Measurements from ENCODE around the gene ZBTB17.

The ZBTB17 gene

DNA sequence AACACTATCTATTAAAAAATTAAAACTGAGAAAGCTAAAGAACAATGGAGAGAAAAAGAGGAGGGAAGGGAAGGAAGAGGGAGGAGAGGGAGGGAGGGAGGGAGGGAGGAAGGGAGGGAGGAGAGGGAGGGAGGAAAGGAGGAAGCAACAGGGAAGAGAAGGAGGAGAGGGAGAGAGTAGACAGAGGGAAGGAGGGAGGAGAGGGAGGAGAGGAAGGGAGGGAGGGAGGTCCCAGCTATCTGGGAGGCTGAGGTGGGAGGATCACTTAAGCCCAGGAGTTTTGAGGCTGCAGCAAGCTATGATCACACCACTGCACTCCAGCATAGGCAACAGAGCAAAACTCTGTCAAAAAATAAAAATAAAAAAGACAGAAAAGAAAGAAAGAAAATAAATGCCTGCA, 16.5 kb downstream of the ZBTB17 start:
- no peak for DNase-seq

DNA sequence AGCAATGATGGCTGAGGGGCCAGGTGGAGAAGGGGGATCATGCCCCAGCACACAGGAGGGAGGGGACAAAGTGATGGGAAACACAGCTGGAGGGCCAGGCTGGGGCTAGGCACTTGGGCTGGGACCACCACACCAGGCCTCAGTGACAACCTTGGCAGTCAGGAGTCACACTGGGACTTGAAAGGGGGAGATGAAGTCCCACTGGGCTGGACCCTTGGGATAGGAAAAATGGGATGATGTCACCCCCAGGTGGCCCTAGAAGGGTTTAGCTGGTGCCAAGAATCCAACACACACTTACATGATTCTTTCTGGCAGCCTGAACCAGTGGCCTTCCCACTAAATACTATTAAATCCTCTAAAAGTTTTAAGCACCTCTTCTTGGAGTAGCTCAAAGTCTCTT, 17.1 kb downstream of the ZBTB17 start:
- DNase-seq, result no peak

DNA sequence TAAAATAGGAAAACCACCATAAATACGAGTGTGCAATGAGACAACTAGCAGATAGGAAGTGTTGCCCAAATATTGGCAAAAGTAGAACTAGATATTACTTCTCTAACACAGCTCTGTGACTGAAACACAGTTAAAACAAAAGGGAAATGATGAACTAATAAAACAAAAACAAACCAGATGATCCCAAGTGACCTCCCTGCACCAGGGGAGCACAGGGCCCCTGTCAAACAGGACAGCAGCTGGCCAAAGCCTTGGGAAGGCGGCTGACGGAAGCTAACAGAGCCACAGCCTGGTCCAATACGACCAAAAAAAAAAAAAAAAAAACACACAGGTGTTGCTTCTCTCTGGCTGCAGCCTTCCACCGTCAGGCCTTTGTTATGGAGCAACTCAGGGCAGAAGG, 17.8 kb downstream of the ZBTB17 start:
- DNase-seq, result no peak

DNA sequence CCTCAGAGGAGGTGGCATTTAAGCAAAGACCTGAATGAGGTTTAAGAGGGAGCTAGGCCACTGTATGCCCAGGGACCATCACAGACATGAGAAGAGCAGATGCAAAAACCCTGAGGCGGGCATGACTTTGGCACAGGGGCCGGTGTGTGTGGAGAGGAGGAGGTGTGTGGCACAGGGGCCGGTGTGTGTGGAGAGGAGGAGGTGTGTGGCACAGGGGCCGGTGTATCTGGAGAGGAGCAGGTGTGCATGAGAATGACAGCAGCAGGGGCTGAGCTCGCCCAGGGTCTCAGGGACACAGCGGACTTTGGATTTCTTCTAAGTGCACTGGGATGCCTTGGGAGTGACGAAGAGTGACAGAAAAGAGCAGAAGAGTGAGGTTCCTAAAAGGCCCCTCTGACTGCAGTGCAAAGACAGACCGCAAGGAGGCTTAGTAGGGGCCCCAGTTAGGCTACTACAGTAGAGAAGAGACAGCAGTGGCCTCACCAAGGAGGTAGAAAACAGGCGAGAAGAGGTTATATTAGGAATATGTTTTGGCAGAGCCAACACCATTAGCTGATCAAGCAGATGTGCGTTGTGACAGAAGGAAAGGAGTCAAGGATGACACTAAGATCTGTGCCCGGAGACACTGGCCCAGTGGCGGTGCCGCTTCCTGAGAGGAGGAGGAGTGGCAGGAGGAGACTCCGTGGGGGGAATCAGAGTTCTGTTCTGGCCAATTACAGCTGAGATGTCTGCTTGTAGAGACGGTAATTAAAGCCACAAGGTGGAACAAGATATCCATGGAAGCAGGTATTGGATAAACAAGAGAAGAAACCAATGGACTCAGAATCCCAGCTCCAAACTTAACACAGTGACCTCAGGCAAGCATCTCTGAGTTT, 18.4 kb downstream of the ZBTB17 start:
- no peak for DNase-seq

DNA sequence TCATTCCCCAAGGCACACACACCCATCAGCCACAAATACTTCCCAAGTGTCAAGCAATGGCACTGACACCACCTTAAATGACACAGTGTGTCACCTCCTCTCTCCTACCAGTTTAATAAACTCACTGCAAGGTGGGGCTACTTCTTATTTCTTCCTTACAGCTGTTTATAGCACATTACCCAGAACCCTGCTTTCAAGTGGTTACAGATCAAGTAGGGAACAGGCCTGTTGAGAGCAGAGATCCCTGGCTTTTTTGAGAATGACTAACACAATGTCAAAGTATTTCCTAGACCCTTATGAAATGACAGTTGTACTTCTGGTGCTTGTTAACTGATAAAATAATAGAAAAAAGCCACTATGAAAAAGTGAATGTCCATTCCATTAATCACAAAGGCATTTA, 19.8 kb downstream of the ZBTB17 start:
- no peak for DNase-seq

DNA sequence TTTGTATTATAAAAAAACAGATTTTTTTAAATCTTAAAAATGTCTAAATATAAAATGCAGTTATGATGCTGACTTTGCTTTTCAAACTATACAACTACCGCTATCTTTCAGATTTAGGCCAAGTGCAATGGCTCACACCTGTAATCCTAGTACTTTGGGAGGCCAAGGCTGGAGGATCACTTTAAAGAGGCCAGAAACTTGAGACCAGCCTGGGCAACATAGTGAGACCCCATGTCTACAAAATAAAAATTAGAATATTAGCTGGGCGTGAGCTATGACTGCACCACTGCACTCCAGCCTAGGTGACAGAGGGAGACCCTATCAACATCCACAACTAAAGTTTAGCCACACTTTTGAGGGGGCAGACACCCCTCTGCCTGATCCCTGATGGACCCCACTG, 20.3 kb downstream of the ZBTB17 start:
- DNase-seq, result no peak

DNA sequence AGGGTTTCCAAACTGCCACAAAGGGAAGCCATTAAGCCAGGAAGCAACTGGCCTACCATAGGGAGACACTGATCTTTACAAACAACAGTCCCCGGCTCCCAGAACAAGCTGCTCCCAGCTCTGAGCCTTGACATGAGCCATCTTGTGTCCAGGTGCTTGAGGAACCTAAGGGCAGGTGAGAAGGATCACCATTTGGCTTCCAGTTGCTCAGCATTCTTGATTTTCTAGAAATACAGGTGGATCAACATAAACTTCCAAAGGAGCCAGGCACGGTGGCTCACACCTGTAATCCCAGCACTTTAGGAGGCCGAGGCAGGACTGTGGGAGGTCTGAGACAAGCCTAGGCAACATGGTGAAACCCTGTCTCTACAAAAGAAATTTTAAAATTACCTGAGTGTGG, 21.6 kb downstream of the ZBTB17 start:
- no peak for DNase-seq

DNA sequence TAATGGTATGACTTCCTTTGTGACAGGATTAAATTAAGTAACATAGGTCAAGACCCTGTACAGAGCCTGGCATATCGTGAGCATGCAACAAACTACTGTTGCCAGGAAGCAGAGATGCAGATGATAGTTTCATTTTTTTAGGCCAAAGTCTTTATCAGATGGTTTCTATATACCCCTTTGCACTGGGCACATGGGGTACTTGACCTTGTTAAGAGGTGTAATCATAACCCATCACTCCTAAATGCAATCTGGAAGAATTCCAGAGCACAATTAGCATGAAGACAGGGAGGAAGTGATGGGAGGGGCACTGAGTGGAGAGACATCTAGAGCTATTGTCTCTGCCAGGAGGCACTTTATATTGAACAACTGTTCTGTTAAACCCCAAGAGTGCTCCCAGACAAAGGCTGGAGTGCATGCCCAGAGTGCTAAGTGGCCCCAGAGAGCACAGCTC, 22.1 kb downstream of the ZBTB17 start:
- no peak for DNase-seq

DNA sequence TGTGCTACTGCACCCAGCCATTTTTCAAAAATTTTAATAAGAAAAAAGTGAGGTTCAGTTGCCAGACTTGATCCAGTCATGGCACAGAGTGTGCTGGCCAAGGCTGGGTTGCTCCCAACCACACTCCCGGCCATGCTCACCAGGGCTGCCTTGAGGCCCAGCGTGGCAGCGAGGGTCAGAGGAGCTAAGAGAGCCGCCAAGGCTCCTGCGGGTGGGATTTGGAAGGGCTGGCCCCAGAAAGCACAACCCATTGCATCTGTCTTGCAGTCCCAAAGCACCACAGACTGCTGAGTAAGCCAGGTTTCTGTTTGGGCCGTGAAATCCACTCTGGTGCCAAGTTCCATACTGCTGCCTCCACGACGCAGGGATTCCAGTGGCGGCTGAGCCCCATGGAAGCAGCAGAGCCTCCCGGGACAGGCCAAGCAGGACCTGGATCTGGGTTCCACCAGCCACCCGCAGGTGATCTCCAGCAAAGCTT, 22.6 kb downstream of the ZBTB17 start:
- no peak for DNase-seq

DNA sequence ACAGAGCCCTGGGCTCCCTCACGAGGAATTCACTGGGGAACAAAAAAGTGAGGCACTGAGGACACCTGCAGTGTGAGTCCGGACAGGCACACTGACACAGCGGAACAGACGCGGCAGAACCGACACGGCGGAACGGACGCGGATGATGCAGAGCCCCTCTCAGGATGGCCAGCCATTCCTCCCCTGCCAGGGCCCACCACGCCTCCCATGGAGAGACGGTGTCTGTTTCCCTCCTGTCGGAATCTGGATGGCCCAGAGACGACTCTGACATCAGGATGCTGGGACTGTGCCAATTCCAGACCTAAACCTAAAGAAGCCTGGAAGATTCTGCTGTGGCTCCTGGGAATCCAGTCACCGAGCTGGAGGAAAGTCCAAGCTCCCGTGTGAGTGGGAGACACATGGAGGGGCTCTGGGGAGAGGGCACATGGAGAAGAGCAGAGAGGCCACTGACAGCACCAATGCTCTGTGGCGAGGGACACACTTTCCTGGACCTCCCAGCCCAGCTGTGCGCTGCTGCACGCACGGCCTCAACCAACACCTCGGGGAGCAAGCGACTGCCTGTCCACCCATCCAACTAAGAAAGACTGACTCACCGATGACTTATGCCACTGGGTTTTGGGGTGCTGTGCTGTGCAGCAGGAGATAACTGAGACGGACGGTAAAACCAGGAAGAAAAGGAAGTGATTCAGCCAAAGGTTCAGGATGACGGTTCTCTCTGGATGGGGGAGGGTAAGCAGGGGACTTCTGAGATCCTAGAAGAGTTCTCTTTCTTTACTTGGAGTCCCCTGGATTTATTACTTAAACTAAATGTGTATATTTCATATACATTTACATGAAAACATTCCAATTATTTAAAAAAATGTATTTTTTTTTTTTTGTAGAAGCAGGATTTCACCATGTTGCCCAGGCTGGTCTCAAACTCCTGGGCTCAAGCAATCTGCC, 23.3 kb downstream of the ZBTB17 start:
- no peak for DNase-seq

DNA sequence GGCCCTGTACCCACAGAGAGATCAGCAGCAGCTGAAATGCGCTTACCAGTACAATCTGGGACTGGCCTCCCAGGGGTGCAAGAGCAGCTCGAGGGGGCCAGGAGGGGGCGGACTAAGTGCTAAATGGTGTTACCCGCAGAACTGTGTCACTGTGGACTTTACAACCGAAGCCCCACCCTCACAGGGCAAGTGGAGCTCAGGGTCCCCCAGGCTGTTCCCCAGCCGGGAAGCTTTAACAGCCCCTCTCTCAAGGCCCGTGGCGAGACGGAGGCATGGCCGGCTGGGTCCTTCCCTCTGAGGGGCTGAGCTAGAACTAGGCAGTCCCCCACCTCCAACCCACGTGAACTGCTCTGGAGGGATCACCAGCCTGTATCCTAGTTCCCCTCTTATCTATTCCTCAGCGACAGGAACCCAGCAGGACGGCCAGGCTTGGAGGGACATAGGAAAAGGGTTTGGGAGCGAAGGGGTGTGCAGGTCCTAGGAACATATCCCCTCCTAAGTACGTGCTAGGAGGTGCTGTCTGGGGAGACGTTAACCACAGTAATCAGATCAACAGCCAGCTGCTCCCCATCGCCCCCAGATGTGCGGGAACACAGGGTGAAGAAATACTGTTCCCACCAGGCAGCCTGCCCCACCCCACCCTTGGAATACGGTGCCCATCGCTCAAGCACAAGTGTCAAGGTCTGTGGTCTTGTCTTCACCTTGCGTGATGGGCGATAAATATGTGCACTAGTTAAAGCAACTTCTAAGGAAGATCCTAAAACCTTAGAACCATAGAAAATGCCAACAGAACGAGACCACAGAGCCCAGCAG, 24.4 kb downstream of the ZBTB17 start:
- DNase-seq, result peak; percentile 50

DNA sequence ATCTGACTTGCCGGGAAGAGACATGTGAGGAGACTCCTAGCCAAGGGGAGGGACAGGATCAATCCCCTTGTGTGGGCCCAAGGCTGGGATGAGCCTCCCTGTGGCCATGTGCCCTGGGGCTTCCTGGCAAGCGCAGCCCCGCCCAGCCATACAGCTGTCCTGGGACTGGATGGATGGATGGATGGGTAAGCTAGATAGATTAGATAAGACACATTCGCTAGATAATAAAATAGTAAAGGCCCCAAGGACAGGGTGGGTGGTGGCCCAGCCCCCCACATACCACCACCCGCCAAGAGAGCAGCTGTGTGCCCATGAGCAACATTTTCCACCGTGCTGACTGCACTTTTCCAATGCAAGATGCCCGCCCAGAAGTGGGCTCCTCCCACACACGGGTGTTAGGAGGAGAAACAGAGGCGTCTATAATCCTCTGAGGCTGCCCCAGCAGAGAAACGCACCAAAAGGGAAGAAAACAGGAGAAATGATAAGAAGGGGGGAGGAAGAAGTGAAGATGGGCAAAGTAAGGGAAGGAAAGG, 25.1 kb downstream of the ZBTB17 start:
- peak; percentile 57 for DNase-seq

DNA sequence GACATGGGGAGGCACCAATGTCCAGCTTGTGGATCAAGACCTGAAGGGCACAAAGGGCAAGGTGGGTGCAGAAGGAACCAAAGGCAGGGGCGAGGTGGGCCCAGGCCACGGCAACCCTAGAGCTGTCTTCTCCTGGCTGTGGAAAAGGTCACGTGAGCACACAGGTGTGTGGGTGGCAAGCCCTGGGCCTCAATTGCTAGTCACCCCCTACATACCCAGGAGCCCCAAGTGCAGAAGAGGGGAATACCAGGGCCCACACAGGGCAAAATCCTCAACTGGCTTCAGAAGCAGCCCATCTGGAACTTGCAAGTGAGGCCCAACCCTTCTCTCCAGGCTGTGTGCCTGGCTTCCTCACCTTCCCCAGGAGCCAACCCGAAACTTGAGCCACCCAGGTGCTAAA, 25.6 kb downstream of the ZBTB17 start:
- peak; percentile 26 for DNase-seq

DNA sequence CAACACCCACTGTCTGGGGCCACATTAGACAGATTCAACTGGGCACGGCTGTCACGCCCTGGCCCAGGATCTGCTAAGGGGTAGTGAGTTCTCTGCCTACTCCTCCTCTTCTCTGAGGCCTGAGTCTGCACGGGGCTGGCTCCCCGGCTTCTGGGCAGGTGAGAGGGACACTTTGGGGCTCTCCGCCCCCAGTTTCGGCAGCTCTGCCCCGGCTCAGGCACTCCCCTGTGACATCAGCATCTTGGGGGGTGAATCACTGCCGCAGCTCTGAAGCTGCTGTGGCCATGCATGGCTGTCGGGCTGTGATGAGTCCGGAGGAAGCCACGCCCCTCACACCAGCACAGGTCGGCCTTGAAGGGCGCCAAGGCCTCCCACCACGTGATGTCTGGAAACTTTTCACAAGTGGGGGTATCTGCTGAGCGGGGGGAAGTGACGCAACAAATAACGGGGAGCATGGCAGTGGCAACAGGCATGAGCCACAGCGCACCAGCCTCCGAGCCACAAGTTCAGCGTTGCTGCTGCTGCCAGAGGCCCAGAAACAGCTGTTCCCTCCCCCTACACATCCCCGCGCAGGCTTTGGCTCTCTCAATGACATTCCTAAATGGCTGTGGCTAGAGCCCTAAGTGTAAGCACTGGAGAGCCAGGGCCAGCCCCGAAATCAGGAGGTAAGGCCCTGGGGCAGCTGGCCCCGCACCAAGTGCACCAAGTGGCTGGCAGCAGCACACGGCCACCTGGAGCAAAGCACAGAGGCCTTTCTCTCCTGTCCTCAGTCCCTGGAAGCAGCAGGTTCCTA, 26.3 kb downstream of the ZBTB17 start:
- peak; percentile 97 for DNase-seq

DNA sequence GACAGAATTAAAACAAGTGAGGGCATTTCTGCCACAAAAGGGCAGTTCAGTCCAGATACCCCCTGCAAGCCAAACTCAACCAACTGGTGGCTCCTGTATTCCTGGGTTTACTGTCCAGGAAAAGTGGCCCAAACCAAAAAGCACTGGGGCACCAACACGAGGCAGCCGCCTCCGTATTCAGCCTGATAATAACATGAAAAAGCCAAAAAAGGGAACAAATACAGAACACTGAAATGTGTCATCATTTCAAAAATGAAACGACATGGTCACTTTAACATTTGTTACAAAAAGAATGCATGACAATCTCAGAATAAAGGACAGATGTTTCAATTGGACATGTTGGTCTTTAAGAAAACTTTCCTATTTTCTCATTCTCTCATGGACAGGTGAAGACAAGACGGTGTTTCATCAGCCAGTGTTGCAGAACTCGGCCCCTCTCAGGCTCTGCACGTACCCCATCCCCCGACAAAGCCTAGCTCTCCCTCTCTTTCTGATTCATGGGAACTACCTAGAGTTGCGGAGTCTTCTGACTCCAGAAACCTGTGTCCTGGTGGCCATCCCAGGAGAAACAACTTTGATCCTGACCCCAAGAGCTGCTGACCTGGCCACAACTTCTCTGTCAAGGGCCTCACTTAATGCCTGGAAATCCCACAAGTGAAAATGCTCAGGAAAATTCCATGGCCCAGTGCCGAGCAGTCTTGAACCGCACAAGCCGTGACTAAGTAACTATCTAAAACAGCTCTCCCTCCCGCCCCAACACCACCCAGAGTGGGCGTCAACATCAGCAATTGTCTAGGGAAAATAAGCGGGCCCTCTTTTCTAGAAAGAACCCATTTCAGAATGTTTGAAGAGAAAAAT, 27.1 kb downstream of the ZBTB17 start:
- no peak for DNase-seq

DNA sequence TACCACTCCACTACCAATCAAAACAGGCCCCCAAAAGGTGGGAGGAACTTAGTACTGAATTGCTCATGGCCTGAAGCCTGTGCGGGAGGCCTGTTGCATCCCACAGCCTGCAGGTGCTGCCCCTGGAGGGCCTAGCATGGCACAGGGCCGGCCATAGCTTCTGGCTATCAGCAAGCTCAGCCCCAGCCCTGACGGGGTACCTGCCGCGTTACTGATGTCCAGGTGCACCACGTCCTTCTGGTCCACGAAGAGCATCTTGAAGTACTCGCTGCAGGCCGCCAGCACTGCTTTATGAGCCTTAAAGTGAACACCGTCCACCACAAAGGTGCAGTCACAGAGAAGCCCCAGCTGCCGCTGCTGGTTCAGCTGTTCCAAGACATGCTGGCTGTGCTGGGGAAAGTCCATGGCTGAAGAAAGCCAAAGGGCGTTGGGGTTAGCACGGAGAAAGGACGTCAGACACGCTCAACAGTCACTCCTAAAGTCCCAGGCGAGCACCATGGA, 27.8 kb downstream of the ZBTB17 start:
- no peak for DNase-seq

DNA sequence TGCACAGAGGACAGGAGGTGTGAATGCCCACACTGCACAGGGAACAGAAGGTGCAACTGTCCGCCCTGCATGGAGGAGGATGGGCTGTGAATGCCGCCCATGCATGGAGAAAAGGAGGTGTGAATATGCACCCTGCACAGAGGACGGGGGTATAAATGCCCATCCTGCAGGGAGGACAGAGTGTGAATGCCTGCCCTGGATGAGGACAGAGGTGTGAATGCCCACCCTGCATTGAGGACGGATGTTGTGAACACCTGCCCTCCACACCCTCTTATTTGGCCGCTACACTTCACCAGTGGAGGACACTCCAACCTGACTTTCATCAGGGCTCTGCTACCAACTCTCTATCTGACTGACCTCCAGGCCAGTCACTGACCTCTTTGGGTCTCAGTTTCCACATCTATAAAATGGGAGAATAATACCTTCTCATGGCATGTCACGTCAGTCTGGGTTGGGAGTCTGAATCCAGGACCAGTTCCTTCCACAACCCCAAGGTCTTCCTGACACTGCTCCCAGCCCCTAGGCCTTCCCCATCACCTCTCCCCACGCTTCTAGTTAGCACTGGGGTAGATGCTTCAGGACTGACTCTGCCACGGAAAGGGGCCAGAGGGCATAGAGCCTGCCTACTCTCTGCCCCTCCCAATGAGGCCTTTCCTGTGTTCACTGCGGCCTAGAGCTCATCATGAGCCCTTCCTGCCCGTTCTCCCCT, 28.4 kb downstream of the ZBTB17 start:
- DNase-seq, result no peak

DNA sequence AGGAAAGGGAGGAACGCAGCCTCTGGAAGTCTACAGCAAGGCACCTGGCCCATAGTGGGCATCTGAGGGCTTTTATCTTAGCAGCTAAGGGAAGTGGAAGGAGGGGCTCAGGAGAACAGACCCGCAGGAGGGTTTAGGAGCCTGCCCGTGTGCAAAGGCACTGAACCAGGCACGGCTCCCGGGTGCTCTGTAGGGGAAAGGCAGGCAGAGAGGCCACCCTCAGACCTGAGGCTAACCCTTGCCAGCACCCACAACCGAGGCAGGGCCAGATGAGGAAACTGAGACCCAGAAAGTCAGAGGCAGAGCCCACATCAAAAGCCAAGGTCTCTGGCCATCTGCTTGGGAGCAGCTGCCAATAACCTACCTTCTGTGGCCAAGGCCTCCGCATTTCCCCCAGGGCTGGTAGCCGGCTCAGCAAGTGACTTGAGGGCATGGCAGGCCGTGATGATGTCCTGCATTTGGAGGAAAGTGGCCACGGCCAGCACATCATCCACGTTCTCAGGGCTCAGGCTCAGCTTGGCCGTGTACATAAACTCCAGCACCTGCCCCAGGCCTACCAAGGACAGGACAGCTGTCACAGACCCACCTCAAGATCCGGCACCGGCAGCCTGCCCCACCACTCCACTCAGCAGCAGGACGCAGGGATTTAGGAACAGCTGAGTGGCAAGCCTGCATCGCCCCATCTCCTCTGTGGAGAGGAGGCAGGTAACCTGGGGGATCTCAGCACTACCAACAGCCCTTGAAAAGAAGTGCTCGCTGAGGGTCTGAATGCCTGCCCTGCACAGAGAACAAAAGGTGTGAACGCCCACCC, 29.1 kb downstream of the ZBTB17 start:
- no peak for DNase-seq
